ENCODE results near the gene SH3BGRL2.

SH3BGRL2 gene

DNA sequence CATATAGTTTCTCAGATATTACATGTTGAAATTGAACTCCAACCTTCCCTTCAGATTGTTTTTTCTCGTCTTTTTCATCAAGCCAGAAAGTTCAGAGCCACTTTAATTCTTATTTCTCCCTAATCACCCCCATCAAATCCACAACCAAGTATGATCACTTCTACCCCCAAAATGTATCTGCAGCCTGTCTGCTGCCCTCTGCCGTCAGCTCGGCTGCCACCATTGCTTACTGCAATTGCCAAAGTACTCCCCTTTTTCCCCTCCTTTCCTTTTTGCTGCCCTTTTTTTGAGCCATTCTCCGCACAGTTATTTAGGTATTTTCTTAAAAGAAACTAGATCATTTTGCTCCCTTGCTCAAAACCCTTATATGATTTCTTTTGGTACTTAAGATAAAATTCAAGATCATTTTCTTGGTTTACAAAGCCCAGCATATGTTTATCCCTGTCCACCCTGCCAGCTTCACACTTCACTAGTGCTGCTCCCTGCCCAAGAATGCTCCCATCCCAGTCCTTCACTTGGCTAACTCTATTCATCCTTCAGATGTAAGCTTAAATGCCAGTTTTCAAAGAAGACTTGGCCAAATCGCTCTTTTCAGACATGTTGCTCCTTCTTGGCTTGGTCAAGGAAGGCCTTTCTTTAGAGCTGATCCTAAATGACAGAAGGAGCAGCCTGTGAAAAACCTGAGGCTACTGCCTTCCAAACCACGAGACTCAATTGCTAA is 63.7 kb downstream of the SH3BGRL2 start:
- DNase-seq (ENCODE audit: low read depth in 2 of 2, low spot score in 1 of 2), result no peak

GRCh38 chr6:79697430-79697829 is 66.3 kb downstream of the SH3BGRL2 start:
- no peak for DNase-seq (ENCODE audit: low read depth in 2 of 2, low spot score in 1 of 2)

GRCh38 chr6:79699606-79700005 is 68.5 kb downstream of the SH3BGRL2 start:
- no peak for DNase-seq (ENCODE audit: low read depth in 2 of 2, low spot score in 1 of 2)

- DNase-seq (ENCODE audit: low read depth in 2 of 2, low spot score in 1 of 2), result no peak
Measured at GRCh38 chr6:79702691-79703090, 71.6 kb downstream of the SH3BGRL2 start.

DNA sequence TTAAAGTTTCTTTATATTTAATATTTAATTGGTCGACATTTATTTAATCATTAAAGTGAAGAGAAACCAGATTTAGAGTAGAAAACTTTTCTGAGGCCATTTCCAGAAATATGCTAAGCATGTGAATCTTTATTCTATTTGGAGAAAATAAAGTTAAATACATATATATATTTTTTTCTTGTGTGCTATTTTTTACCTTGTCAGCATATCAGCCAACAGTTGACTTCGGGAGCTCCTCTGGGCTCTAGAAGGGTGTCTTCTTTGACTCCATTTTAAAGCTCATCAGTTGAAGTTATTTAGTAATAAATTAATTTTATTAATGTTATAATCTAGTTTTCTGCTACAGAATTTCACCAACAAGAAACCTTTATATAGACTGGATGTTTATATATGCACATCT is 73.1 kb downstream of the SH3BGRL2 start:
- DNase-seq (ENCODE audit: low read depth in 2 of 2, low spot score in 1 of 2), result no peak

GRCh38 chr6:79705456-79705995 is 74.4 kb downstream of the SH3BGRL2 start:
- DNase-seq (ENCODE audit: low read depth in 2 of 2, low spot score in 1 of 2), result no peak

GRCh38 chr6:79706527-79706926 is 75.4 kb downstream of the SH3BGRL2 start:
- DNase-seq (ENCODE audit: low read depth in 2 of 2, low spot score in 1 of 2), result no peak

GRCh38 chr6:79707621-79708020 is 76.5 kb downstream of the SH3BGRL2 start:
- no peak for DNase-seq (ENCODE audit: low read depth in 2 of 2, low spot score in 1 of 2)

DNA sequence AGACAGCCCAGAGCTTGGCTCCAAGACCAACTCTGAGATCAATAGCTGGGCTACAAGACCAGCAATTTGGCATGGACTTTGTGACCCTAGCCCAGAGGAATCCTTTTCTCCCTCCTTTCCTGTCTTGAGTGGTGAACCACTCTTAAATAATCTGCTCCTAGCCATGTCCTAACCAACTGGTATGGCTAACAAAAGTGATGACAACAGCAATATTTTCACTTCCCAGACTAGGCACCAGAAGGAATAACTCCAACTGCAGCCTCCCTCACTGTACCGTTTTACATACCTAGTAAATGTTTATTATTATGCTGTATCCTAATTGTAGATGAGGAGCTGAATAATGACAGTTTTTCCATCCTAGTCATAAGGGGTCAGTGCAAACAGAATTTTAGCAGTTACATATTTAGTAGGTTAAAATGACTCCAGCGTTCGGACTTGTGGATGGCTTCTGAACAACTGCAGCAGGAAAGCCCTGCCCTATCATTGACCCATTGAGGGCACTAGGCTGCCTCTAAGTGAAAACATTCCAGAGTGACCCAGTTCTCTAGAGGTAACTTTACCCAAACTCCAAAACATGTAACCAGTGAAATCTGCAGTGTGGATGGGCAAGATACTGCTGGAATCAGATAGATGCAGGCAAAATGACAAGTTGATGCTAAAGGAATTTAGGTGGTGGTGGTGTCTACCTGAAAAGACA is 77.1 kb downstream of the SH3BGRL2 start:
- no peak for DNase-seq (ENCODE audit: low read depth in 2 of 2, low spot score in 1 of 2)

DNA sequence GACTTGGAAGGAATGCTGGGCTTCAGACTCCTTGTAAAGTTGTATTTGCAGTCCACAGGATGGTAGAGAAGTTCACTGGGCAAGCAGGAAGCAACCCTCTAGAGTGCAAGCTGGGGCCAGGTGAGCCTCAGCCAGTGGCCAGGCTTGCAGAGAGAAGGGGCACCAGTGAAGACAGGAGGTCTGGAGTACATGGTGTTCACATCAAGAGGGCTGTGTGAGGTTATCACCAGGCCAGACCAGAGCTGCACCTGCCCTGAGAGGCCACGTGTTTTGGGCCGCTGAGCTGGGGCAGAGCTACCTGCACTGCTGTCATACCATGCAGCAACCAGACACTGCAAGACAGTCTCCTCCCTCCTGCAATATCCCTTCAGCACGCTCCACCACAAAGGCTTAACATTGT is 79.0 kb downstream of the SH3BGRL2 start:
- no peak for DNase-seq (ENCODE audit: low read depth in 2 of 2, low spot score in 1 of 2)

DNA sequence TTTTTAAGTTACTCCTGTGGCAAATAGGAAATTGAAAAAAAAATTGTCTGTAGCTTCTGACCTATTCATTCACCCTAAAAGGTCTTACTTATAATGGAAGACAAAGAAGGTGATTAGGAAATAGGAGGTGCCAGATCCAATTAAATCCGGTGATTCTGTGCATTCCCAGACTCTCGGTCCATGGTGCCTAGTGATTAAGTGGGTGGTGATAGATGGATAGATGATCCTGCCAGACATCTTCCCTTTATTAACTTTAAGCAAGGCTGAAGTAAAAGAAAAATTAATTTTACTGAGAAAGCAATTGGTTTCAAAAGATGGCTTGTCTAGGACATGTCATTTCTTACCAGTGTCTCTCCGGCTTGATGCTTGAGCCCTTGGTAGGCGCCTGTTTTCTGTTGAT is 80.0 kb downstream of the SH3BGRL2 start:
- no peak for DNase-seq (ENCODE audit: low read depth in 2 of 2, low spot score in 1 of 2)

DNA sequence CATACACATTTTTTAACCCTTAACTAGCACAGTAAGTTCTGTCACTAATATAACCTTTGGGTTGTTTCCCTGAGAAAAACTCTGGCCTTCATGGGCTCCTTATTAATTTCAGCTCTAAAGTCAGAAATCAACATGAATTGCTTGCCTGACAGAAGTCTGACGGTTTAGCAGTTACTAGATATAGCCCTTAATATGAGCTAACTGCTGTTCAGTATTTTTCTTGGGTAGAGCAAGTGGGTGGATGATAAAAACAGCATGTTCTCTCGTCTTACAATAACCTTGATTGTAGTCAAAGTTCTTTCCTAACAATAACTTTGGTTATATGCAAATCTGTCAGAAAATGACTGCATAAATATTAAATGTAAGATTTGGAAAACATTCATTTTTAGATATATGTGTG is 81.0 kb downstream of the SH3BGRL2 start:
- DNase-seq (ENCODE audit: low read depth in 2 of 2, low spot score in 1 of 2), result no peak

- DNase-seq (ENCODE audit: low read depth in 2 of 2, low spot score in 1 of 2), result no peak
Measured at GRCh38 chr6:79712616-79713135, 81.5 kb downstream of the SH3BGRL2 start.

- peak; percentile 19 to 21 for DNase-seq (ENCODE audit: low read depth in 2 of 2, low spot score in 1 of 2)
Measured at GRCh38 chr6:79713701-79714322, 82.7 kb downstream of the SH3BGRL2 start.

DNA sequence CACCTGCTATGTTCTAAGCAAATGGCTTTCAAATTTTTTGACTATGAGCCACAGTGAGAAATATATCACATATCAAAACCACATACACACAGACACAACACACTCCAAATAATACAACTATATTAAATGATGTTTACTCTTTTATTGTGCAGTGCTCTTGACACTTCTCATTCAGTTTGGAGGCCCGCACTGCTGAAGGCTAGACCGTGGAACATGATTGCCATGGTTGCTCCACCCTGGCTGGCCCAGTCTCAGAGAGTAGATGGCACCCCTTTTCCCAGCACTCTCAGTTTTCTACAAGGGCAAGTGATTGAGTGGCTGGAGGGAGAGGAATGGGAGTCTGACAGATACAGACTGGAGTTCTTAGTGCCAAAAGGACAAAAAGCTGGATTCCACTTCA is 86.9 kb downstream of the SH3BGRL2 start:
- DNase-seq (ENCODE audit: low read depth in 2 of 2, low spot score in 1 of 2), result no peak

- no peak for DNase-seq (ENCODE audit: low read depth in 2 of 2, low spot score in 1 of 2)
Measured at GRCh38 chr6:79718509-79719247, 87.5 kb downstream of the SH3BGRL2 start.

GRCh38 chr6:79719248-79719960 is 88.3 kb downstream of the SH3BGRL2 start:
- DNase-seq (ENCODE audit: low read depth in 2 of 2, low spot score in 1 of 2), result no peak

DNA sequence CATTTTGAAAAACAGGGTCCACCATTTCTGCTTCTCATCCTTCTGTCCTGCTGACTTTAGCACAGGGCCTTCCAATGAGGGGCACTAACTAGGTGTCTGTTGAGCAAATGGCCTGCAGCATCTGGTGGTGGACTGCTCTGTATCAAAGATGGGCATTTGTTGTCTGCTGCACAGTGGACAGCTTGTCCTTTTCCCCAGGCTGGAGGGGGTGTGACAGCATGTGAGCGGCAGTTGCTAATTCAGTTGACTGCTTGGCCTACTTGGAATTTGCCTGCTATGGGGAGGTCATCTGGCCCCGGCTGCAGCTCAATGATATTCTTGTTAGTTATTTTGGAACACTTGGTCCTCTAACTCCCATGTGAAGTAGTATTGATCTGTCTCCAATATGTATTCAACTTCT is 93.7 kb downstream of the SH3BGRL2 start:
- DNase-seq (ENCODE audit: low read depth in 2 of 2, low spot score in 1 of 2), result no peak

DNA sequence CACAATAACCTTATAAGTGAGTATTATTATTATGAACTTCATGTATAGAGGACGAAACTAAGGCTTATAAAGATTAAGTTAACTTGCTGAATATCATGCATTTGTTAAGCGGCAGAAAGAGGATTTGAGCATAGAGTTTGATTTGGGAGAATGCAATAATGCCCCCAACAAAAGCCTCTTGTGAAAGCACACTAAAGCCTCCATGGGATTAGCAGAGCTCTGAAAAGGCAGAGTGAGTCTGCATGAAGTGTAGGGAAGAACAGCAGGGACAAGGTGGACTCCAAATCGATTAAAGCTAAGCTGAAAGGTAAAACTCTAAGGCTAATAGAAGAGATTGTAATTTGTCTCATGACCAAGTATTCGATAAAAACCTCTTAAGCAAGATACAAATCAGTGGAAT is 100.3 kb downstream of the SH3BGRL2 start:
- no peak for DNase-seq (ENCODE audit: low read depth in 2 of 2, low spot score in 1 of 2)

DNA sequence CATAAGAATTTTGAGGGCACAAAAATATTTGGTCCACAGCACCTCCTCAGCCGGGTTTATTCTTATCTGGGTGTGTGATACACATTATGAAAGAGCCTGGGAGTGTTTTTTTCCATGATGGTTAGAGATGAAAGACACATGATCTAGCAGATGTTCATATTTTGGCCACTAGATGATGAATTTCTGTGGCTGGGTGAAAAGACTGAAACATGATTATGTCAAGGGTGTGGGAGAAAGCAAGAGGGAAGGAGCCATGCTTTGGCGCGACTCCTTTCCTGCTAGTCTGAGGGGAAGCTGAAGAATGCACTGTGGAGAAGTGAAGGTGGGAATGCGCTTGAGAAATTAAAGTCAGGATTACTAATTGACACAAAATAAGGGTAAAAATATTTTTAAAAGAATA is 102.3 kb downstream of the SH3BGRL2 start:
- no peak for DNase-seq (ENCODE audit: low read depth in 2 of 2, low spot score in 1 of 2)

GRCh38 chr6:79734374-79734773 is 103.2 kb downstream of the SH3BGRL2 start:
- DNase-seq (ENCODE audit: low read depth in 2 of 2, low spot score in 1 of 2), result no peak
